ENCODE results near the gene ZNF274. TPM values are rescaled to one million over a fixed set of nuclear protein-coding genes. Genes with fewer than 3 reads are reported as not detected.

The ZNF274 gene
- polyA plus RNA-seq, 1 donor, result 36.5 TPM

DNA sequence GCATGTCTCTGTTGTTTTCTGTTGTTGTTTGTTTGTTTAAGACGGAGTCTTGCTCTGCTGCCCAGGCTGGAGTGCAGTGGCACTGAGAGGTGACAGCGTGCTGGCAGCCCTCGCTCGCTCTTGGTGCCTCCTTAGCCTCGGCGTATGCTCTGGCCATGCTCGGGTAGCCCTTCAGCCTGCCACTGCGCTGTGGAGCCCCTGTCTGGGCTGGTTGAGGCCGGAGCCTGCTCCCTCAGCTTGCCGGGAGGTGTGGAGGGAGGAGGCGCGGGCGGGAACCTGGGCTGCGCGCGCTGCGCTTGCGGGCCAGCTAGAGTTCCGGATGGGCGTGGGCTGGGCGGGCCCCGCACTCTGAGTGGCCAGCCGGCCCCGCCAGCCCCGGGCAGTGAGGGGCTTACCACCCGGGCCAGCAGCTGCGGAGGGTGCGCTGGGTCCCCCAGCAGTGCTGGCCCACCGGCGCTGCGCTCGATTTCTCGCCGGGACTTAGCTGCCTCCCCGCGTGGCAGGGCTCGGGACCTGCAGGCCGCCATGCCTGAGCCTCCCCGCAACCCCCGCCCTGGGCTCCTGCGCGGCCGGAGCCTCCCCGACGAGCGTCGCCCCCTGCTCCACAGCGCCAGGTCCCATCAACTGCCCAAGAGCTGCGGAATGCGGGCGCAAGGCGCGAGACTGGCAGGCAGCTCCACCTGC, 25.7 kb upstream of the ZNF274 start:
- H3K27me3 ChIP-seq (ENCODE audit: control insufficient read depth, insufficient read depth, low read length), result no peaks in the 10 kb centered on the region
- WGBS (ENCODE audit: insufficient coverage, low lambda C conversion rate), result no CpG with 5 or more reads among the region's 53 CpGs
- H3K9me3 ChIP-seq (ENCODE audit: control insufficient read depth, low read depth, low read length), result peaks cover 21% of the 10 kb centered on the region
- no peak for DNase-seq
- peaks cover 10% of the 10 kb centered on the region for H3K4me1 ChIP-seq (ENCODE audit: control insufficient read depth, insufficient read depth, low read length)
- H3K27ac ChIP-seq (ENCODE audit: low read length), result no peak overlapping the region
- no peak overlapping the region for H3K4me3 ChIP-seq (ENCODE audit: low read length)
- no peaks in the 10 kb centered on the region for H3K36me3 ChIP-seq (ENCODE audit: control insufficient read depth, insufficient read depth, low read length)

DNA sequence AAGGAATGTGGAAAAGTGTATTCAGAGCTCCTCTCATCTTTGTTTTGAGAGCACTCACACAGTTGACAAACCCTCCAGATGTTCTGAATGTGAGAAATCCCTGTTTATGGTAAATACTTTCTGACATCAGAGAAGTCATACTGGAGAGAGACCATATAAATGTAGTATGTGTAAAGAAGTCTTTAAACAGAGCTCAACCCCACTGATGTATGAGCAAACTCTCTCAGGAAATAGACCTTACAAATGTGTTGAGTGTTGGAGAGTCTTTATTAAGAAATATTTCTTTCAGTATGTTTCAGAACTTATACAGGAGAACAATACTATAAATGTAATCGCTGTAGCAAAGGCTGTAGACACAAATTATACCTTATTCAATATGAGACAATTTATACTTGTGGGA, 16.6 kb upstream of the ZNF274 start:
- no peak for DNase-seq
- no peak overlapping the region for H3K27ac ChIP-seq (ENCODE audit: low read length)
- no peaks in the 10 kb centered on the region for H3K4me1 ChIP-seq (ENCODE audit: control insufficient read depth, insufficient read depth, low read length)
- WGBS (ENCODE audit: insufficient coverage, low lambda C conversion rate), result 100% methylated on average over 1 of the region's 1 CpG
- H3K36me3 ChIP-seq (ENCODE audit: control insufficient read depth, insufficient read depth, low read length), result no peaks in the 10 kb centered on the region
- H3K27me3 ChIP-seq (ENCODE audit: control insufficient read depth, insufficient read depth, low read length), result no peaks in the 10 kb centered on the region
- H3K9me3 ChIP-seq (ENCODE audit: control insufficient read depth, low read depth, low read length), result peaks cover 24% of the 10 kb centered on the region
- no peak overlapping the region for H3K4me3 ChIP-seq (ENCODE audit: low read length)

DNA sequence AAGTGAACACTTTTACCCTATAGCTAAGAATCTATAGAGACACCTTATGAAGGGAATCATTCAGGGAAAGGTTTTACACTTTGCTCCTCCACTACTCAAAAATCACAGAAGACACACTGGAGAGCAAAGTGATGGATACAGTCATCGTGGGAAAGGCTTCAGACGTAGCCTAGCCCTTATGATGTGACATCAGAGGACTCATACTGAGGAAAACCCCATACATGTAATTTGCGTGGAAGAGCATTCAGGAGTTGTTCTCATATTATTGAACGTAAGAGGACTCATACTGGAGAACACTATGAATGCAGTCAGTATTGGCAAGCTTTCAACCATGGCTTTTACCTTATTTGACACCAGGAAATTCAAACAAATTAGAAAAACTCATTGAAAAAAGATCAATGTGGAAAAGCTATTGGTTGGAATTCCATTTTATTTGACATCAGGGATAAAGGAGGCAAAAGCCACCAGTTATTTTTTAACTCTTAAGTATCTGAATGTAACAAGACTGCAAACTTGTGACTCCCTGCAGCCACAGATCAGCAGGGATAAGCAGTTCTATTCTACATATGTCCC, 16.1 kb upstream of the ZNF274 start:
- Histone ChIP-seq H3K27me3 (ENCODE audit: control insufficient read depth, insufficient read depth, low read length) (no peaks in the 10 kb centered on the region), H3K4me1 (ENCODE audit: control insufficient read depth, insufficient read depth, low read length) (no peaks in the 10 kb centered on the region), H3K9me3 (ENCODE audit: control insufficient read depth, low read depth, low read length) (peaks cover 28% of the 10 kb centered on the region), H3K4me3 (ENCODE audit: low read length) (no peak overlapping the region), H3K36me3 (ENCODE audit: control insufficient read depth, insufficient read depth, low read length) (no peaks in the 10 kb centered on the region), H3K27ac (ENCODE audit: low read length) (no peak overlapping the region)
- no peak for DNase-seq
- WGBS (ENCODE audit: insufficient coverage, low lambda C conversion rate), result 80% methylated on average over 1 of the region's 4 CpGs

DNA sequence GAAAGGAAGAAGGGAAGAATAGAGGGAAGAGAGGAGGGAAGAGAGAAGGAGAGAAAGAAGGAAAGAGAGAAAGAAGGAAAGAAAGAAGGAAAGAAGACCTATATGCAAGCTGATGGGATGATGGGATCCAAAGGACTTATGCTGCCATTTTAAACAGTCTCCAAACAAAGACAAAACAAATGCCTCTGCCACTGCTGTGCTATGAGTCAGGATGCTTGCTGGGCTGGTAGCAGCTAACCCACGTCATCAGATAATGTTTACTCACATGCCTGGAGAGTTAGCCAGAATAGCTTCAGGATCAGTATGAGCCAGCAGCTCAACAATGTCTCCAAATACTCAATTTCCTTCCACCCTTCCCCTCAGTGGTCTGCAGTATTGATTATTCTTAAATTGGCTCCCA, 12.0 kb upstream of the ZNF274 start:
- H3K27ac ChIP-seq (ENCODE audit: low read length), result no peak overlapping the region
- peaks cover 43% of the 10 kb centered on the region for H3K9me3 ChIP-seq (ENCODE audit: control insufficient read depth, low read depth, low read length)
- H3K36me3 ChIP-seq (ENCODE audit: control insufficient read depth, insufficient read depth, low read length), result no peaks in the 10 kb centered on the region
- no peak for DNase-seq
- no CpG with 5 or more reads among the region's 1 CpG for WGBS (ENCODE audit: insufficient coverage, low lambda C conversion rate)
- H3K4me1 ChIP-seq (ENCODE audit: control insufficient read depth, insufficient read depth, low read length), result no peaks in the 10 kb centered on the region
- H3K27me3 ChIP-seq (ENCODE audit: control insufficient read depth, insufficient read depth, low read length), result no peaks in the 10 kb centered on the region
- H3K4me3 ChIP-seq (ENCODE audit: low read length), result no peak overlapping the region

DNA sequence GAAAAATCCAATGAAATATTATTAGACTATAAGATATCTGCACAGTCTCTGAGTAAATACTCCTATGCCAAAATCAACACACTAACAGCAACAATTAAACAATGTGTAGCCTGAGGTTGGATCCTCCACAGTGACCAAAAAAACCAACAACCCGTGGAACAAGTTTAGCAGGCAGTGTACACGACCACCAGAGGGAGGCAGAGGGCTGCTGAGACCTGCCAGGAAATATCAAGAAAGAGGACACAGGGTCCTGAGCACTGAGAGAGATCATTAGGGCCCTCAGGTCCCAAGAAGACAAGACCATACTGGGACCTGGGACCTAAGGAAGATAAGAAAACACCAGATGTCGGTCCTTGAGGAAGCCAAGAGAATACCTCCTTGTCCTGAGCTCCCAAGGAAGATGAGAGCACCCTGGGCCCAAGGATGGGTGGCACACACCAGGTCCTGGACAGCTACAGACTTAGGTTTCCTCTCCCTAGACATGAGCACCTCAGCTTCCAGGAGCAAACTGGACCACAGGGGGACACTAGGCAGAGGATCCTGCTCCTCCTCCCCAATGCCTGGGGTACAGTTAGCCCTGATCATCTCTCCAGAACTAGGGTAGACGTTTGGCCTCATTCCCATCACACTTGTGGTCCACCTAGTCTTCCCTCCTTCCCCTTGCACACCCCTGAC, 822 bp upstream of the ZNF274 start:
- Histone ChIP-seq H3K9me3 (ENCODE audit: control insufficient read depth, low read depth, low read length) (peaks cover 68% of the 10 kb centered on the region), H3K27ac (ENCODE audit: low read length) (peak overlapping the region; percentile 99), H3K4me3 (ENCODE audit: low read length) (peak overlapping the region; percentile 71), H3K4me1 (ENCODE audit: control insufficient read depth, insufficient read depth, low read length) (no peaks in the 10 kb centered on the region), H3K36me3 (ENCODE audit: control insufficient read depth, insufficient read depth, low read length) (peaks cover 22% of the 10 kb centered on the region), H3K27me3 (ENCODE audit: control insufficient read depth, insufficient read depth, low read length) (no peaks in the 10 kb centered on the region)
- peak; percentile 37 to 46 for DNase-seq
- WGBS (ENCODE audit: insufficient coverage, low lambda C conversion rate), result 80% methylated on average over 1 of the region's 4 CpGs

DNA sequence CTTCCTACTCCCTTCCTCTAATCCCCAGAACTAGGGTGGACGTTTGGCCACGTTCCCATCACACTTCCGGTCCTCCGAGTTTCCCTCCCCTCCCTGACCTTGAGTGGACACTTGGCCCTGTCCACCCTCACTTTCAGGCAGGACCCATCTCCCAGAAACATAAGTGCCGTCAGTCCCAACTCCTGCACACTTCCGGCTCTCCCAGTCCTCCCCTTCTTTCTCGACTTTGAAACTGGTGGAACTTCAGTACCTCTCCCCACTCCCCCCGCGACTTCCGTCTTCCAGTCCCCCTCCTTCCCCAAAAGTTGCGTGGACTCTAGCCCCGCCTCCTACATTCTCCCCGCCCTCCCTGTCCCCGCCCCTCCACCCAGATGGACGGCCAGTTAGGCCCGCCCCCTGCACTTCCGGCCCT, 278 bp upstream of the ZNF274 start:
- Histone ChIP-seq H3K4me3 (ENCODE audit: low read length) (peak overlapping the region; percentile 71), H3K4me1 (ENCODE audit: control insufficient read depth, insufficient read depth, low read length) (no peaks in the 10 kb centered on the region), H3K36me3 (ENCODE audit: control insufficient read depth, insufficient read depth, low read length) (peaks cover 28% of the 10 kb centered on the region), H3K9me3 (ENCODE audit: control insufficient read depth, low read depth, low read length) (peaks cover 71% of the 10 kb centered on the region), H3K27ac (ENCODE audit: low read length) (peak overlapping the region; percentile 99), H3K27me3 (ENCODE audit: control insufficient read depth, insufficient read depth, low read length) (no peaks in the 10 kb centered on the region)
- WGBS (ENCODE audit: insufficient coverage, low lambda C conversion rate), result 0% methylated on average over 2 of the region's 17 CpGs
- no peak for DNase-seq

DNA sequence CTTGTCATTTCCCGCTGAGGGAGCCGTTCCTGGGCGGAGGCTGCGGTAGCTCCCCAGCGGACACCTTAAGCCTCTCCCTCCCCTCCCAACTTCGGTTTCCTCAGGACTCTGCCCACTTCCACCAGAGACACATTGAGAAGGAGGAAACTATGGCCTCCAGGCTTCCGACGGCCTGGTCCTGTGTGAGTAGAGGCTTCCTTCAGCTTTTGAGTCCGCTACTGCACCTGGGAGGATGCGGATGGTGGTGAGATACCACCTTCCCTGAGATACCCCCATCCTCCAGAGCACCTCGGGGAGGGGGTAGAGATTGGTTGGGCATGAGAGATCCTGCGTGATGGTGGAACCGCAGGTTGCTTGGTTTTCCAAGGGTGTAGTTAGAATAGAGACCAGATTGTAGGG, 955 bp downstream of the ZNF274 start:
- peaks cover 28% of the 10 kb centered on the region for H3K36me3 ChIP-seq (ENCODE audit: control insufficient read depth, insufficient read depth, low read length)
- H3K9me3 ChIP-seq (ENCODE audit: control insufficient read depth, low read depth, low read length), result peaks cover 78% of the 10 kb centered on the region
- no CpG with 5 or more reads among the region's 13 CpGs for WGBS (ENCODE audit: insufficient coverage, low lambda C conversion rate)

DNA sequence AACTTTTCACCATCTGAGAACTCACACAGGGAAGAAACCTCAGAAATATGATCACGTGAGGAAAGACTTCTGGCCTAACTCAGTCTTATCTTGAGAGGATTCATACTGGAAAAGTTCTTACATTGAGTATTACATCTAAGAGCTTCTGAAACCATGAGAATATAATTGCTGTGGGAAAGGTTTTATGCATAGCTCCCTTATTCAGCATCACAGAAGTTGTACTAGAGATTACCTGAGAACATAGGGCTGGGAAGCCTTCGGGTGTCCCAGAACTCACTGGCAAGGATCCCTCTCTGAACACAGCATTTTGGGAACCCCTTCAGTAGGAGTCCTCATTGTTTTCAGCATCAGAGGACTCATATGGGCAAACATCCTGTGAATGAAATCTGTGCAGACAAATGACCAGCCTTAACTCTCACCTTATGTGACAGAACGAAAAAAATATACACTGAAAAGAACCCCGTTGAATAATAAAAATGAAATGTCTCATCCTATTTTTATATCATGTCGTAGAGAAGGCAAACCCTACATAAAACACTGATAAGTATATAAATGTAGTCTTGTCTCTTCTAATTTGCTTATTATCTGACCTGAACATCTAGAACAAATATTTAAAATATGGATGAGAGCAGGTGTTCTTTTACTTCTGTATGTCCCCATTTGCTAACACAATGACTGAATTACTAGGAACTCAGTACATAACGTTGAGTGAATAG, 14.2 kb downstream of the ZNF274 start:
- WGBS (ENCODE audit: insufficient coverage, low lambda C conversion rate), result 87% methylated on average over 4 of the region's 6 CpGs
- Histone ChIP-seq H3K27ac (ENCODE audit: low read length) (no peak overlapping the region), H3K9me3 (ENCODE audit: control insufficient read depth, low read depth, low read length) (peaks cover 90% of the 10 kb centered on the region)

More for the DNA sequence above, 955 bp downstream of the ZNF274 start:
- Histone ChIP-seq H3K27ac (ENCODE audit: low read length) (peak overlapping the region; percentile 99), H3K27me3 (ENCODE audit: control insufficient read depth, insufficient read depth, low read length) (no peaks in the 10 kb centered on the region), H3K4me1 (ENCODE audit: control insufficient read depth, insufficient read depth, low read length) (no peaks in the 10 kb centered on the region), H3K4me3 (ENCODE audit: low read length) (peak overlapping the region; percentile 71)
- DNase-seq, result no peak

DNA sequence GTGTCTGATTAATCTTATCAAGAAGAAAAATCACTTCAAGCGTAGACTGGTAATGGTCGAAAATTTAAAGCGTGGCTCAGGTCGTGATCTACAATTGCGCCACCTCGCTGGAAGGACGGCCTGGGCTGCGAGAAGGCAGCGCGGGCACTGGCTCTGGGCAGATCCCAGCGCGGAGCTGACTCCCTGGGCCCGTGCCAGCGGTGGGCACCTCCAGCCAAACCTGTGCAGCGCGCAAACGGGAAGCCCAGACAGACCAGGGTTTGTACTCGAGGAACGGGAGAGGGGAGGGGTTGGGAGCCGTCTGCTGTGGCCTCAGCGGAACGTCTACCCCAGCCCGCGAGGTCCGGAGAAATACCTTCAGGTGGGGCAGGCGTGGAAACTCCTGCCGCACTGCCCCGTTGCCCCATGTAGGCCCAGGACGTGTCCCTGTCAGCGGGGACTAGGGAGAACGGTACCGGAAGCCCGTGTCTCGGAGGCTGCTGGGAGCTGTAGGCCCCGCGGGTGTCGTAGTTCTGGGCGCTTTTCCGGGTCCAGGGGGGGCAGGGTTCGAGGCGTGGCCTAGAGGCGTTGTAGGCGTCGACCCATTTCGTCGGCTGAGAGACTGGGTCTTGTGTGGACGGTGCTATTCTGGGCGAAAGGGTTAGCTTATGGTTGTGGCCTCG, 21.1 kb downstream of the ZNF274 start:
- DNase-seq, result no peak

More for the DNA sequence above, 14.2 kb downstream of the ZNF274 start:
- Histone ChIP-seq H3K4me3 (ENCODE audit: low read length) (no peak overlapping the region), H3K27me3 (ENCODE audit: control insufficient read depth, insufficient read depth, low read length) (no peaks in the 10 kb centered on the region), H3K4me1 (ENCODE audit: control insufficient read depth, insufficient read depth, low read length) (no peaks in the 10 kb centered on the region), H3K36me3 (ENCODE audit: control insufficient read depth, insufficient read depth, low read length) (peaks cover 69% of the 10 kb centered on the region)
- DNase-seq, result peak in 1 of 2 donors; percentile 45

DNA sequence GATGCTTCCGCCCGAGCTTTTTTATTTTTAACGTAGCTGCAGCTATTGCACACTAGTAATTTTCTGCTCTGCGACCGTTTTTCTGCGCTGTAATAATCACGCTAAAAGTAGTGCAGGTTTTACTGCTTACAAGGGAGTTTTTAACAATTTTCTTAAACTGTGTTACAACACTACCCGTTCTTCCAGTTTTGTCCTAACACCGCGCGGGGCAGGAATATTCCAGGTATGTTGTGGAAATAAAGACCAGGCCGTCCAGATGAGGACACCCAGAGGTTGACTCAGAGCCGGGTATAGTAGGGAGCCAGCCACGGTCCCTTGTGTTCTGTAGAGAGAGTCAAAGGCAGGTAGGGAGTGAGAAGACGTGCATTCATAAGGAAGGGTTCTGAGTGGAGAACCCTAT, 21.7 kb downstream of the ZNF274 start:
- no peak overlapping the region for H3K27ac ChIP-seq (ENCODE audit: low read length)
- H3K36me3 ChIP-seq (ENCODE audit: control insufficient read depth, insufficient read depth, low read length), result peaks cover 60% of the 10 kb centered on the region
- peaks cover 92% of the 10 kb centered on the region for H3K9me3 ChIP-seq (ENCODE audit: control insufficient read depth, low read depth, low read length)
- WGBS (ENCODE audit: insufficient coverage, low lambda C conversion rate), result 23% methylated on average over 5 of the region's 15 CpGs
- H3K4me3 ChIP-seq (ENCODE audit: low read length), result no peak overlapping the region
- H3K27me3 ChIP-seq (ENCODE audit: control insufficient read depth, insufficient read depth, low read length), result no peaks in the 10 kb centered on the region
- DNase-seq, result no peak
- no peaks in the 10 kb centered on the region for H3K4me1 ChIP-seq (ENCODE audit: control insufficient read depth, insufficient read depth, low read length)

More for the DNA sequence above, 21.1 kb downstream of the ZNF274 start:
- H3K27ac ChIP-seq (ENCODE audit: low read length), result no peak overlapping the region
- peaks cover 92% of the 10 kb centered on the region for H3K9me3 ChIP-seq (ENCODE audit: control insufficient read depth, low read depth, low read length)
- H3K27me3 ChIP-seq (ENCODE audit: control insufficient read depth, insufficient read depth, low read length), result no peaks in the 10 kb centered on the region
- peaks cover 55% of the 10 kb centered on the region for H3K36me3 ChIP-seq (ENCODE audit: control insufficient read depth, insufficient read depth, low read length)
- no peaks in the 10 kb centered on the region for H3K4me1 ChIP-seq (ENCODE audit: control insufficient read depth, insufficient read depth, low read length)
- WGBS (ENCODE audit: insufficient coverage, low lambda C conversion rate), result no CpG with 5 or more reads among the region's 49 CpGs
- H3K4me3 ChIP-seq (ENCODE audit: low read length), result no peak overlapping the region
